Activated naive CD4-positive, alpha-beta T cell treated with anti-CD3 and anti-CD28 coated beads, Interleukin-2, amount 50 U/mL, for 24 hours (primary cell): ENCODE measurements around the gene LRRC15.

Experiments
- H3K27ac Mint-ChIP-seq: one replicate; pipeline ENCODE4 v1.8.0; 2021; ENCODE audit warnings: mild to moderate bottlenecking, mixed read lengths
- H3K27me3 Mint-ChIP-seq: one replicate; pipeline ENCODE4 v1.8.0; 2021; ENCODE audit warnings: mixed read lengths
- H3K36me3 Mint-ChIP-seq: one replicate; pipeline ENCODE4 v1.8.0; 2021; ENCODE audit warnings: mixed read lengths
- H3K4me1 Mint-ChIP-seq: one replicate; pipeline ENCODE4 v1.8.0; 2021; ENCODE audit warnings: mixed read lengths
- H3K4me3 Mint-ChIP-seq: one replicate; pipeline ENCODE4 v1.8.0; 2021; ENCODE audit warnings: mild to moderate bottlenecking, mixed read lengths
- H3K9me3 Mint-ChIP-seq: one replicate; pipeline ENCODE4 v1.8.0; 2021; ENCODE audit warnings: mixed read lengths

LRRC15 gene

GRCh38 chr3:194333981-194334320, 35.6 kb downstream of the LRRC15 start:
- no peak overlapping the region for H3K27ac Mint-ChIP-seq

GRCh38 chr3:194333212-194333980, 36.1 kb downstream of the LRRC15 start:
- Mint-ChIP-seq H3K4me1 (no peaks in the 10 kb centered on the region), H3K27me3 (peaks cover 15% of the 10 kb centered on the region)

More at GRCh38 chr3:194333981-194334320, 35.6 kb downstream of the LRRC15 start:
- Mint-ChIP-seq H3K27me3 (peaks cover 15% of the 10 kb centered on the region), H3K4me3 (peak overlapping the region; percentile 81), H3K4me1 (no peaks in the 10 kb centered on the region), H3K9me3 (no peaks in the 10 kb centered on the region), H3K36me3 (no peaks in the 10 kb centered on the region)

GRCh38 chr3:194332858-194333211, 36.7 kb downstream of the LRRC15 start:
- no peaks in the 10 kb centered on the region for H3K9me3 Mint-ChIP-seq
- no peaks in the 10 kb centered on the region for H3K4me1 Mint-ChIP-seq
- peaks cover 15% of the 10 kb centered on the region for H3K27me3 Mint-ChIP-seq
- H3K27ac Mint-ChIP-seq, result no peak overlapping the region
- H3K36me3 Mint-ChIP-seq, result no peaks in the 10 kb centered on the region
- peak overlapping the region; percentile 64 for H3K4me3 Mint-ChIP-seq

More at GRCh38 chr3:194333212-194333980, 36.1 kb downstream of the LRRC15 start:
- H3K27ac Mint-ChIP-seq, result no peak overlapping the region
- no peaks in the 10 kb centered on the region for H3K9me3 Mint-ChIP-seq
- no peaks in the 10 kb centered on the region for H3K36me3 Mint-ChIP-seq
- H3K4me3 Mint-ChIP-seq, result peak overlapping the region; percentile 81

GRCh38 chr3:194330579-194330978, 39.0 kb downstream of the LRRC15 start:
- H3K4me1 Mint-ChIP-seq, result no peaks in the 10 kb centered on the region
- no peaks in the 10 kb centered on the region for H3K36me3 Mint-ChIP-seq
- no peak overlapping the region for H3K27ac Mint-ChIP-seq
- H3K9me3 Mint-ChIP-seq, result no peaks in the 10 kb centered on the region
- H3K27me3 Mint-ChIP-seq, result peaks cover 15% of the 10 kb centered on the region
- no peak overlapping the region for H3K4me3 Mint-ChIP-seq

GRCh38 chr3:194330160-194330559, 39.4 kb downstream of the LRRC15 start:
- H3K4me3 Mint-ChIP-seq, result no peak overlapping the region
- no peak overlapping the region for H3K27ac Mint-ChIP-seq

GRCh38 chr3:194329583-194329965, 40.0 kb downstream of the LRRC15 start:
- H3K4me1 Mint-ChIP-seq, result no peaks in the 10 kb centered on the region
- H3K36me3 Mint-ChIP-seq, result no peaks in the 10 kb centered on the region
- no peaks in the 10 kb centered on the region for H3K9me3 Mint-ChIP-seq
- H3K27ac Mint-ChIP-seq, result no peak overlapping the region
- H3K27me3 Mint-ChIP-seq, result peaks cover 15% of the 10 kb centered on the region
- no peak overlapping the region for H3K4me3 Mint-ChIP-seq

More at GRCh38 chr3:194330160-194330559, 39.4 kb downstream of the LRRC15 start:
- H3K36me3 Mint-ChIP-seq, result no peaks in the 10 kb centered on the region
- H3K9me3 Mint-ChIP-seq, result no peaks in the 10 kb centered on the region
- no peaks in the 10 kb centered on the region for H3K4me1 Mint-ChIP-seq
- H3K27me3 Mint-ChIP-seq, result peaks cover 15% of the 10 kb centered on the region

- Mint-ChIP-seq H3K36me3 (no peaks in the 10 kb centered on the region), H3K4me3 (no peak overlapping the region), H3K9me3 (no peaks in the 10 kb centered on the region), H3K27me3 (peaks cover 15% of the 10 kb centered on the region), H3K4me1 (no peaks in the 10 kb centered on the region), H3K27ac (no peak overlapping the region)
Observed at GRCh38 chr3:194328942-194329582, 40.5 kb downstream of the LRRC15 start.

GRCh38 chr3:194328053-194328657, 41.4 kb downstream of the LRRC15 start:
- no peaks in the 10 kb centered on the region for H3K9me3 Mint-ChIP-seq
- peaks cover 9% of the 10 kb centered on the region for H3K27me3 Mint-ChIP-seq
- no peak overlapping the region for H3K4me3 Mint-ChIP-seq
- no peaks in the 10 kb centered on the region for H3K4me1 Mint-ChIP-seq
- no peaks in the 10 kb centered on the region for H3K36me3 Mint-ChIP-seq
- no peak overlapping the region for H3K27ac Mint-ChIP-seq

- Mint-ChIP-seq H3K27ac (no peak overlapping the region), H3K9me3 (no peaks in the 10 kb centered on the region), H3K27me3 (peaks cover 3% of the 10 kb centered on the region), H3K4me1 (peaks cover under 1% of the 10 kb centered on the region), H3K4me3 (no peak overlapping the region), H3K36me3 (no peaks in the 10 kb centered on the region)
Observed at GRCh38 chr3:194327218-194328052, 42.1 kb downstream of the LRRC15 start.

- peaks cover 5% of the 10 kb centered on the region for H3K4me1 Mint-ChIP-seq
- H3K9me3 Mint-ChIP-seq, result no peaks in the 10 kb centered on the region
- H3K27me3 Mint-ChIP-seq, result peaks cover 3% of the 10 kb centered on the region
- no peak overlapping the region for H3K4me3 Mint-ChIP-seq
- H3K36me3 Mint-ChIP-seq, result no peaks in the 10 kb centered on the region
- H3K27ac Mint-ChIP-seq, result no peak overlapping the region
Observed at GRCh38 chr3:194326968-194327217, 42.6 kb downstream of the LRRC15 start.

GRCh38 chr3:194326192-194326967, 43.2 kb downstream of the LRRC15 start:
- H3K36me3 Mint-ChIP-seq, result no peaks in the 10 kb centered on the region
- H3K9me3 Mint-ChIP-seq, result no peaks in the 10 kb centered on the region
- no peak overlapping the region for H3K4me3 Mint-ChIP-seq
- peaks cover 5% of the 10 kb centered on the region for H3K4me1 Mint-ChIP-seq
- no peaks in the 10 kb centered on the region for H3K27me3 Mint-ChIP-seq
- H3K27ac Mint-ChIP-seq, result no peak overlapping the region

- no peaks in the 10 kb centered on the region for H3K36me3 Mint-ChIP-seq
- no peak overlapping the region for H3K4me3 Mint-ChIP-seq
- no peak overlapping the region for H3K27ac Mint-ChIP-seq
- H3K27me3 Mint-ChIP-seq, result no peaks in the 10 kb centered on the region
- H3K4me1 Mint-ChIP-seq, result peaks cover 5% of the 10 kb centered on the region
- no peaks in the 10 kb centered on the region for H3K9me3 Mint-ChIP-seq
Observed at GRCh38 chr3:194325424-194326153, 44.0 kb downstream of the LRRC15 start.

GRCh38 chr3:194324823-194325327, 44.7 kb downstream of the LRRC15 start:
- no peak overlapping the region for H3K27ac Mint-ChIP-seq
- H3K27me3 Mint-ChIP-seq, result no peaks in the 10 kb centered on the region
- H3K4me1 Mint-ChIP-seq, result peaks cover 5% of the 10 kb centered on the region
- H3K4me3 Mint-ChIP-seq, result no peak overlapping the region
- H3K9me3 Mint-ChIP-seq, result no peaks in the 10 kb centered on the region
- no peaks in the 10 kb centered on the region for H3K36me3 Mint-ChIP-seq
